HG02852 (cell line): ENCODE data around the gene GHDC.
"Not testable (repeated sequence)": the region's sequence is repeated elsewhere in the genome, so short reads cannot be mapped to it uniquely, and the experiment has no call there.

Experiments
- ATAC-seq: cut with Tn5 transposase; IDR thresholded peaks from one replicate; pipeline ENCODE4 v1.9.1; 2021; ENCODE audit warnings: mild to moderate bottlenecking, moderate library complexity; ENCODE audit not compliant: unreplicated experiment

The GHDC gene

DNA sequence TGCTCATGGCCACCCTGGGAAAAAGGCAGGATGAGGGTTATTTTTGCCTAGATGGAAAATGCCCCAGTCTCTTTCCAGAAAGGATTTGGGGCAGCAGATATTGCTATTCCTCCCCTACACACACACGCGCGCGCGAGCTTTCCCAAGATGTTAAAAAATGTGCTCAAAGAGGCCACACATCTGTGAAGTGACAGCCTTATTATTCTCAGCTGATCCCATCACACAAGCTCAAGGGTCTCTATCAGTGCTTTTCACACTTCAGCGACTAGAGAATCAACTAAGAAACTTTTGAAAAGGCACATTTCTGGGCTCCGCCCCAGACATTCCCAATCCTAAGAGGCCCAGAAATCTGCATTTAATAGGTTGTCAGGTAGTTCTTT is 33.8 kb downstream of the GHDC start:
- ATAC-seq: no peak

DNA sequence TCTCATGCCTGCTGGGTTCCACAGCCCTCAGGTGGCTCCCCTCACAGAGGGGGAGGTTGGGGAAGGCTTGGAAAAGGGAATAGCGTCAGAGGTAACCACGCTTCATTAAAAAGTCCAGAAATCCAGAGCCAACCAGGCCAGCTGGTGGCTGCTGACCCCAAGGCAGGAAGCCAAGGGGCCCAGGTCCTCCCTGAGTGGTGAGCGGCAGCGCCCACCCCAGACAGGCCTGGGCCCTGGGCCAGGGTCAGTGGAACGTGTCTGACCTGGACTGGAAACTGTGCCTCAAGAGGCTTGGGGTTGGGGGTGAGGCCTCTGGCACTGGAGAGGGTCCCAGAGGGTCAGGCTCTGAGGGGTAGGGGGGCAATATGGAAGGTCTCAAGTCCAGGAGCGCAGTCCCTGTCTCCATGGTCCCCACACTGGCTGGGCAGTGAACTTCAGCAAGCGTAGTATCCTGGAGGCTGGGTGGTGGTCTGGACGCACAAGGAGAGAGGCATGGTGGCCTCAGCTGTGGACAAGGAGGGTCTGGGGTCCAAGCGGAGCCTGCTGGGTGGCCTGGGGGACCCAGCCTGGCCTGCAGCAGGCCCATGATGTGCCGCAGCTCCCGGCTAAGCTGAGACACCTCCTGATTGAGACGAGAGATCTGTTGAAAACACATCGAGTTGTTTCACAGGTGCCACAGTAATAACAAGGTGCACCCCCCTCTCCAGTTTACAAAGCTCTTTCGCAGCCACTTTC is 34.3 kb downstream of the GHDC start:
- ATAC-seq: no peak

DNA sequence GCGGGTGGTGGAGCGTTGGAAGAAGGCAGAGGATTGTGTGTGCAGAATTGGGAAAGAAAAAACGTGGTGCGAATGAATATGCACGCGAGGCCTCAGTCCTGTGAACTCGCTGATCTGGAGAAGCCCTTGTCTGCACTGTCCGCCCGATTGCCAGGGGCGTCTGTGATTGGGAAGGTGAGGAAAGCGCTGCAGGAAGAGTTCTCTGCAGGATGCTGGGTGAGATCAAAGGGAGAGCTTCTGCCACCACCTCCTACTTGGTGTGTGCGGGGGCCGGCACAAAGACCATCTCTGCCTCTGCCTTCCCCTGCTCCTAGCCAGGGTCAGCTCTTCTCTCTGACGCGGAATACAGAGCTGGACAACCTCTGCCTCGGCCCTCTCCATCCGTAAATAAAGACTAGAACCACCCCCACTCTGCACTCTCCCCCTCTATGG is 38.7 kb downstream of the GHDC start:
- ATAC-seq: no peak

DNA sequence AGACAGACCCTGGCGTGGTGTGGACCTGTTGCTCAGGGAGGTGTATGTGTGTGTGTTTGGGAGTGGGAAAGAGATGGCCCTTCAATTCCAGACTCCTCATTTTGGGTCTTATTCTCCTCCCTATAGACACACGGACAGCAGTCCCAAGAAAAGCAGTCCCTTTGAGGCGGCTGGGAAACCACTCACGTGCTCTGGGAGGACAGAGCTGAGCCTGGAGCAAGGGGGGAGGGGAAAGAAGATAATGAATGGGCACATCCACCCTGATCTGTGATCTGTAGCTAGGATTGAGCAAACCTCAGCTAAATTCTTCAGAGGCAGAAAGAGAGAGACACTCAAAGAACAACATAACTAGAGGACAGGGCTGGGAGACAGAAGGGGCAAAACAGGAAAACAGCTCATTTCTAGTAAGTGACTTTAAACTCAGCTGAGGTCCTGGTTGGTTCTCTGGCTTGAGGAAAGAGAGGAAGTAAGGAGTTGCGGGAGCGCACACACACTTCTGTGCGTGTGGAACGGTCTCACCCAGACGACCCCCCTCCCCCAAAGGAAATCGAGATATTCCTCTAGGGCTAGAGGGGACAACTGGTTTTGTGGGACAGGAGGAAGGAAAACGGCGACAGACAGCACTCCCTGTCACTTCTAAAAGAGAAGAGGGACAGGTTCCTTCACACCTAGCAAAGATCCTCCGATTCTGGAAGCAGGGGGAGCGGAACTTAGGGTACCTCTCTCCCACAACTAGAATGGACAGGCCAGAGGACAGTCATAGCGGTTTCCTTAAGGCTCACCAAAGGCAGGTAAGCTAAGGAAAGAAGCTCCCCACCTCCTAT is 40.2 kb downstream of the GHDC start:
- ATAC-seq: no peak

DNA sequence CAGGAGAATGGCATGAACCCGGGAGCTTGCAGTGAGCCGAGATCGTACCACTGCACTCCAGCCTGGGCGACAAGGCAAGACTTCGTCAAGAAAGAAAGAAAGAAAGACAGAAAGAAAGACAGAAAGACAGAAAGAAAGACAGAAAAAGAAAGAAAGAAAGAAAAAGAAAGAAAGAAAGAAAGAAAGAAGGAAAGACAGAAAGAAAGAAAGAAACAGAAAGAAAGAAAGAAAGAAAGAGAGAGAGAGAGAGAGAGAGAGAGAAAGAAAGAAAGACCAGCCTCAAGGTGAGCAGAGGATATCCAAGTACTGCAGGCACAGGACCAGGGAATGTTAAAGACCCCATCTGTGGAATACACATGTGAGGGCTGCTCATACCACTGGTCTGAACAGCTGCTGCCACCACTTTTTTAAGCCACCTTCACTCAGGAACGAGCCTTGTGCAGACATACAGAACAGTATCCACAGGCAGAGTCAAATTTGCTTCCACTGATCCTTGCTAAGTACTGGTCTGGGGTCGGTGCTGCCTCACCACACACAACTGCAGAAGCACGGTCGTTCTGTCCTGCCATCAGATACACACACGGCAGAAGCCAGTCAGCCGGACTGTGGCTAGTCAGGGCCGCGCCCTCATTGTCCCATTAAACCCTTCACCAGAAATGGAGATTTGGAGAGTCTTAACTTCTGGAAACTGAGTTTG is 47.2 kb downstream of the GHDC start:
- no peak for ATAC-seq

DNA sequence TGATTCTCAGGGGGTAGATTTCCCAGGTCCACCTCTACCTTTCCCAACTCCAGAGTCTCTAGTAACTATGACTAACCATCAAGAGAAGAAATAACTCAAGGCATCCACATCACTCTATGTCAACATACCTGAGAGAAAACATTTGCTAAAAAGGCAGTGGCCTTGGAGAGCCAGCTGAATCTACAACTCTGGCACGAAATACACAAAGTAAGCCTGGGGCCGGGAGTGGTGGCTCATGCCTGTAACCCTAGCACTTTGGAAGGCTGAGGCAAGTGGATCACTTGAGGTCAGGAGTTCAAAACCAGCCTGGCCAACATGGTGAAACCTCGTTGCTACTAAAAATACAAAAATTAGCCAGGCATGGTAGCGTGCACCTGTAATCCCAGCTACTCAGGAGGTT is 51.2 kb downstream of the GHDC start:
- ATAC-seq: not testable (repeated sequence)

DNA sequence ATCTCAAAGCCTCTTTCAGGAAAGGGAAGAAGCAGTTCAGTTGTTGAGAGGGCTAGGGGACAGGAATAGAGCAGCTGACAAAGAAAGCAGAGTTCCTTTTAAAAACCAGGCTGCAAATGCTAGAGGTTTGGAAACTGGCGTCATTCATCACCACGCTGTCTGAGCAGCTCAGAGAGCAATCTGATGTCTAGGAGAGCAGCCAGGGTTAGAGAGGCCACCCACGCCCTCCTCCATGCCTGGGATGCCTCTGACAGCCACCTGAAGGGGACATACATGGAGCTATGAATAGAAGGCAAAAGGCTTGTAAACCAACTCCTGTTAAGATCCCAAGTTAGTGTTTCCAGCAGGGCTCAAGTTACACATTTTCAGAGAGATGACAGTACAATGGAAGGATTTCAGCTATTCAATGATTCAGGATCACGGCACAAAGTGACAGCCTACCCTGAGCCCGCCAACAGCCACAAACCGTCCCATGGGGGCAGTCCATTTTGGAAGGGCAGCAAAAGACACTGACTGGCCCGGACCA is 51.9 kb downstream of the GHDC start:
- no peak for ATAC-seq

DNA sequence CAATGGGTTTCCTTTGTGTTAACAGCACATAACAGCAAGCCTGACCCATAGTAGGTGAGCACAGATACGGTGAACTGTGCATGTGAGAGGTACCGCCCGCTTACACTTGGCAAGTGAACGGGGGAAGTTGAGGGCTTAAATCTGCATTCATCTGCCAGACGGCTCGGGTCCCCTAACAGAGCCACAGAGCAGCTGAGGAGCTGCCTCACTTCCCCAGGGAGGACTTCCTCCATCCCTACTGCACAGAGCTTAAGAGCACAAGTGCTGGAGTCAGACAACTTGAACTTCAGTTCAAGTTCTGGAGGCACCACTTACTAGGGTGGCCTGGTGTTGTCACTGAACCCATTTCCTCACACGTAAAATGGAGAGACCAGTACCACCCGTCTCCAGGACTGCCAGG is 52.9 kb downstream of the GHDC start:
- no peak for ATAC-seq

DNA sequence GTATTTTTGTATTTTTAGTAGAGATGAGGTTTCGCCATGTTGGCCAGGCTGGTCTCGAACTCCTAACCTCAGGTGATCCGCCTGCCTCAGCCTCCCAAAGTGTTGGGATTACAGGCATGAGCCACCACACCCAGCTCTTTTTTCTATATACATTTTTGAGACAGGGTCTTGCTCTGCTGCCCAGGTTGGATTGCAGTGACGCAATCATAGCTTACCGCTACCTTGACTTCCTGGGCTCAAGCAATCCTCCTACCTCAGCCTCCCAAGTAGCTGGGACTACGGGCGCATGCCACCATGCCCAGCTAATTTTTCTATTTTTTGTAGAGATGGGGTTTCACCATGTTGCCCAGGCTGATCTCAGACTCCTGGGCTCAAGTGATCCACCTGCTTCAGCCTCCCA is 53.6 kb downstream of the GHDC start:
- ATAC-seq: not testable (repeated sequence)
